ENCODE measurements around the gene PER3. TPM values are rescaled to one million over a fixed set of nuclear protein-coding genes. Genes with fewer than 3 reads are reported as not detected.

PER3 gene
- total and polyA plus RNA-seq, 2 experiments from 2014 or later: 1.9 to 2.7 TPM

DNA sequence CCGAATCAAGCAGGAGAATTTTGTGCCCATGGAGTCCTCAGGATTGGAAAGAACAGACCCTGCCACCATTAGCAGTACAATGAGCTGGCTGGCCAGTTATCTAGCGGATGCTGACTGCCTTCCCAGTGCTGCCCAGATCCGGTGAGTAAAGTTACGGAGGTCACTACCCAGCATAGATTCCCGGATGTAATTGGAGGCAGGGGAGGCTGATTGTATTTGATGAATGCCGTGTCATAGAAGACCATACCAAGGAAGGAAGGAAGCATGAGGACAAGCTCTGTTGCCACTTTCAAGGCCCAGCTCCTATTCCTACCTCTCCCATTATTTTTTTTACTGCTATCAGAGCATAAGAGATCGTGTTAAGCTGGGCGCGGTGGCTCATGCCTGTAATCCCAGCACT, 39.2 kb upstream of the PER3 start:
- Histone ChIP-seq H3K79me2 (no peaks in the 10 kb centered on the region), H3K4me2 (no peak overlapping the region), H3K4me1 (ENCODE audit: insufficient read depth) (no peaks in the 10 kb centered on the region), H2AFZ (no peak overlapping the region), H4K20me1 (ENCODE audit: insufficient read depth, poor library complexity, severe bottlenecking) (no peaks in the 10 kb centered on the region), H3K36me3 (replicated peaks; ENCODE audit: insufficient read depth, low read depth) (no peaks in the 10 kb centered on the region), H3K9me2 (replicated peaks; ENCODE audit: insufficient read depth) (no peaks in the 10 kb centered on the region), H3K9me3 (ENCODE audit: low read depth) (no peaks in the 10 kb centered on the region), H3K4me3 (no peak overlapping the region), H3K27ac (no peak overlapping the region), H3K27me3 (no peaks in the 10 kb centered on the region)
- no peak for TF ChIP-seq EZH2phosphoT487 (IDR thresholded peaks at IDR 0.05; ENCODE audit: low read depth, severe bottlenecking, unreplicated experiment)
- TF ChIP-seq, protein P1, sequence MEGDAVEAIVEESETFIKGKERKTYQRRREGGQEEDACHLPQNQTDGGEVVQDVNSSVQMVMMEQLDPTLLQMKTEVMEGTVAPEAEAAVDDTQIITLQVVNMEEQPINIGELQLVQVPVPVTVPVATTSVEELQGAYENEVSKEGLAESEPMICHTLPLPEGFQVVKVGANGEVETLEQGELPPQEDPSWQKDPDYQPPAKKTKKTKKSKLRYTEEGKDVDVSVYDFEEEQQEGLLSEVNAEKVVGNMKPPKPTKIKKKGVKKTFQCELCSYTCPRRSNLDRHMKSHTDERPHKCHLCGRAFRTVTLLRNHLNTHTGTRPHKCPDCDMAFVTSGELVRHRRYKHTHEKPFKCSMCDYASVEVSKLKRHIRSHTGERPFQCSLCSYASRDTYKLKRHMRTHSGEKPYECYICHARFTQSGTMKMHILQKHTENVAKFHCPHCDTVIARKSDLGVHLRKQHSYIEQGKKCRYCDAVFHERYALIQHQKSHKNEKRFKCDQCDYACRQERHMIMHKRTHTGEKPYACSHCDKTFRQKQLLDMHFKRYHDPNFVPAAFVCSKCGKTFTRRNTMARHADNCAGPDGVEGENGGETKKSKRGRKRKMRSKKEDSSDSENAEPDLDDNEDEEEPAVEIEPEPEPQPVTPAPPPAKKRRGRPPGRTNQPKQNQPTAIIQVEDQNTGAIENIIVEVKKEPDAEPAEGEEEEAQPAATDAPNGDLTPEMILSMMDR (IDR thresholded peaks at IDR 0.05; ENCODE audit: poor library complexity): no peak
- TF ChIP-seq EZH2 (IDR thresholded peaks at IDR 0.05; ENCODE audit: borderline replicate concordance): no peak
- 97% methylated on average over 9 of the region's 9 CpGs for WGBS (ENCODE audit: low lambda C conversion rate, missing lambda C conversion rate)
- no peak for DNase-seq (ENCODE audit: low spot score)

DNA sequence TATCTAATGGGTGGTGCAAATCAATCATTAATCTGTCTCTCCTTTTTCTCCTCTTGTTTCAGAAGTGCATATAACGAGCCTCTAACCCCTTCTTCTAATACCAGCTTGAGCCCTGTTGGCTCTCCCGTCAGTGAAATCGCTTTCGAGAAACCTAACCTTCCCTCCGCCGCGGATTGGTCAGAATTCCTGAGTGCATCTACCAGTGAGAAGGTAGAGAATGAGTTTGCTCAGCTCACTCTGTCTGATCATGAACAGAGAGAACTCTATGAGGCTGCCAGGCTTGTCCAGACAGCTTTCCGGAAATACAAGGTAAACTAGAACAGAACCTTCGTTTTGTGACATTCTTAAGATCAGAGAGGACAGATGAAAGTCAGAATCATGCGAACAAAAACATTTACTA, 38.3 kb upstream of the PER3 start:
- no peak overlapping the region for H2AFZ ChIP-seq
- no peak overlapping the region for H3K4me3 ChIP-seq
- no peaks in the 10 kb centered on the region for H3K79me2 ChIP-seq
- H3K9me3 ChIP-seq (ENCODE audit: low read depth): no peaks in the 10 kb centered on the region
- H3K4me1 ChIP-seq (ENCODE audit: insufficient read depth): no peaks in the 10 kb centered on the region
- H3K4me2 ChIP-seq: no peak overlapping the region
- TF ChIP-seq EZH2 (IDR thresholded peaks at IDR 0.05; ENCODE audit: borderline replicate concordance) (no peak), EZH2phosphoT487 (IDR thresholded peaks at IDR 0.05; ENCODE audit: low read depth, severe bottlenecking, unreplicated experiment) (no peak)
- TF ChIP-seq, protein P1 (IDR thresholded peaks at IDR 0.05; ENCODE audit: poor library complexity): no peak
- no peak overlapping the region for H3K27ac ChIP-seq
- WGBS (ENCODE audit: low lambda C conversion rate, missing lambda C conversion rate): 88% methylated on average over 10 of the region's 10 CpGs
- no peaks in the 10 kb centered on the region for H3K9me2 ChIP-seq (replicated peaks; ENCODE audit: insufficient read depth)
- H3K27me3 ChIP-seq: no peaks in the 10 kb centered on the region
- DNase-seq (ENCODE audit: low spot score): no peak
- no peaks in the 10 kb centered on the region for H4K20me1 ChIP-seq (ENCODE audit: insufficient read depth, poor library complexity, severe bottlenecking)
- H3K36me3 ChIP-seq (replicated peaks; ENCODE audit: insufficient read depth, low read depth): no peaks in the 10 kb centered on the region

DNA sequence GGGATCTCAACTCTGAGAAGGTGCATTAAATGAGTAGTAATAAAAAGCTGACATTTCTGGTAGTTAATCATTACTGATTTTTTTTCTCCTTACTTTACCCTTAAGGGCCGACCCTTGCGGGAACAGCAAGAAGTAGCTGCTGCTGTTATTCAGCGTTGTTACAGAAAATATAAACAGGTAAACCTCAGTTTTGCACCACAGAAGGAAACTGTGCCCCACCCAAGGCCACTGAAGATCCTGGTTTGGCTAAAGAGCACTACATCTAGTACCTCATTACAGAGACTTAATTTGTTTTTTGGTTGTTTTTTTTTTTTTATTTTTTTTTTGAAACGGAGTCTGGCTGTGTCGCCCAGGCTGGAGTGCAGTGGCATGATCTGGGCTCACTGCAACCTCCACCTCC, 36.5 kb upstream of the PER3 start:
- no peak for TF ChIP-seq EZH2phosphoT487 (IDR thresholded peaks at IDR 0.05; ENCODE audit: low read depth, severe bottlenecking, unreplicated experiment)
- TF ChIP-seq, protein P1 (IDR thresholded peaks at IDR 0.05; ENCODE audit: poor library complexity): no peak
- TF ChIP-seq EZH2 (IDR thresholded peaks at IDR 0.05; ENCODE audit: borderline replicate concordance): no peak
- WGBS (ENCODE audit: low lambda C conversion rate, missing lambda C conversion rate): 87% methylated on average over 5 of the region's 5 CpGs
- Histone ChIP-seq H3K36me3 (replicated peaks; ENCODE audit: insufficient read depth, low read depth) (no peaks in the 10 kb centered on the region), H3K9me2 (replicated peaks; ENCODE audit: insufficient read depth) (no peaks in the 10 kb centered on the region), H3K27me3 (no peaks in the 10 kb centered on the region), H2AFZ (no peak overlapping the region), H3K27ac (no peak overlapping the region), H3K79me2 (no peaks in the 10 kb centered on the region), H3K4me1 (ENCODE audit: insufficient read depth) (no peaks in the 10 kb centered on the region), H3K4me3 (no peak overlapping the region), H3K4me2 (peak overlapping the region; percentile 17), H4K20me1 (ENCODE audit: insufficient read depth, poor library complexity, severe bottlenecking) (no peaks in the 10 kb centered on the region), H3K9me3 (ENCODE audit: low read depth) (no peaks in the 10 kb centered on the region)
- no peak for DNase-seq (ENCODE audit: low spot score)

DNA sequence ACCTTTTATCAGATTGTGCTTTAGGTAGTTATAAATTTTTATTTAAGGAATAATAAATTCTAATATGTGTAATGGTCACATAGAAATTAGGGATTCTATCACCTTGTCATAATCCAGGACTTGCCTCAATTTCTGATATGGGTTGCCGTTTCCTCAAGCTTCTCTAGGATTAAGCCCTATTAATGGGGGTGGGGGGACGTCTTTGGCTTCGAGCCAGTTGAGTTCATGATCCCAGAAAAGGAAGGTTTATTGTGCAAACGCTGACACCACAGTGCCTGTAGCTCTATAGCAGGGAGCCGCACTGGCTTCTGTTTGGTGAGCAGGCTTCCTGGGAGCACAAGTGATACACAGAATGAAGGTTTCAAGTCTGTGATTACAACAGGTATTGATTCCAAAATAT, 35.0 kb upstream of the PER3 start:
- no peak for DNase-seq (ENCODE audit: low spot score)
- no peak overlapping the region for H3K4me2 ChIP-seq
- no peak overlapping the region for H3K4me3 ChIP-seq
- no peaks in the 10 kb centered on the region for H4K20me1 ChIP-seq (ENCODE audit: insufficient read depth, poor library complexity, severe bottlenecking)
- H3K9me3 ChIP-seq (ENCODE audit: low read depth): no peaks in the 10 kb centered on the region
- TF ChIP-seq, protein P1 (IDR thresholded peaks at IDR 0.05; ENCODE audit: poor library complexity): no peak
- TF ChIP-seq EZH2 (IDR thresholded peaks at IDR 0.05; ENCODE audit: borderline replicate concordance): no peak
- no peak for TF ChIP-seq EZH2phosphoT487 (IDR thresholded peaks at IDR 0.05; ENCODE audit: low read depth, severe bottlenecking, unreplicated experiment)
- H3K27ac ChIP-seq: no peak overlapping the region
- no peaks in the 10 kb centered on the region for H3K9me2 ChIP-seq (replicated peaks; ENCODE audit: insufficient read depth)
- WGBS (ENCODE audit: low lambda C conversion rate, missing lambda C conversion rate): 59% methylated on average over 5 of the region's 5 CpGs
- H3K36me3 ChIP-seq (replicated peaks; ENCODE audit: insufficient read depth, low read depth): no peaks in the 10 kb centered on the region
- H3K4me1 ChIP-seq (ENCODE audit: insufficient read depth): no peaks in the 10 kb centered on the region
- no peak overlapping the region for H2AFZ ChIP-seq
- no peaks in the 10 kb centered on the region for H3K79me2 ChIP-seq
- no peaks in the 10 kb centered on the region for H3K27me3 ChIP-seq
